Smooth muscle cell (in vitro differentiated cells): Measurements from ENCODE around the gene NR6A1. TPM values are rescaled to one million over a fixed set of nuclear protein-coding genes. Genes with fewer than 3 reads are reported as not detected.

ENCODE experiments used
- DNase-seq: peaks from one replicate; lab custom pipeline; 2025; ENCODE audit not compliant: unreplicated experiment; lab: John Stamatoyannopoulos, UW
- H2AFZ ChIP-seq: fragments of 200-600 bp; sonication (generic); 2 replicates; pipeline ENCODE4 v1.6.0; 2016; ENCODE audit warnings: antibody characterized with exemption, low read depth, mild to moderate bottlenecking
- H3F3A ChIP-seq: fragments of 200-600 bp; sonication (generic); 2 replicates; pipeline ENCODE4 v1.6.0; 2017; ENCODE audit warnings: antibody characterized with exemption, low read depth
- H3K27ac ChIP-seq: fragments of 200-600 bp; sonication (generic); 2 replicates; pipeline ENCODE4 v1.5.1; 2016; ENCODE audit warnings: low read depth, mild to moderate bottlenecking
- H3K27me3 ChIP-seq: fragments of 200-600 bp; sonication (generic); 2 replicates; pipeline ENCODE4 v1.6.1; 2016; ENCODE audit warnings: low read depth, mild to moderate bottlenecking
- H3K36me3 ChIP-seq: fragments of 200-600 bp; sonication (generic); 2 replicates; pipeline ENCODE4 v1.5.1; 2016; ENCODE audit warnings: low read depth
- H3K4me1 ChIP-seq: fragments of 200-600 bp; sonication (generic); 2 replicates; pipeline ENCODE4 v1.5.1; 2016; ENCODE audit warnings: low read depth
- H3K4me2 ChIP-seq: fragments of 200-600 bp; sonication (generic); 2 replicates; pipeline ENCODE4 v1.6.0; 2016; ENCODE audit warnings: mild to moderate bottlenecking
- H3K4me3 ChIP-seq: fragments of 200-600 bp; sonication (generic); 2 replicates; pipeline ENCODE4 v1.5.1; 2016; ENCODE audit warnings: mild to moderate bottlenecking
- H3K79me2 ChIP-seq: fragments of 200-600 bp; sonication (generic); 2 replicates; pipeline ENCODE4 v1.6.0; 2016; ENCODE audit warnings: low read depth, mild to moderate bottlenecking
- H3K9ac ChIP-seq: fragments of 200-600 bp; sonication (generic); 2 replicates; pipeline ENCODE4 v1.6.0; 2016; ENCODE audit warnings: low read depth
- H3K9me3 ChIP-seq: fragments of 200-600 bp; sonication (generic); replicated peaks from 2 replicates; pipeline ENCODE4 v1.5.1; 2016; ENCODE audit warnings: low read depth
- H4K20me1 ChIP-seq: fragments of 200-600 bp; sonication (generic); 2 replicates; pipeline ENCODE4 v1.6.0; 2016; ENCODE audit warnings: low read depth
- CTCF ChIP-seq: fragments of 200-600 bp; sonication (generic); IDR thresholded peaks from 2 replicates; pipeline ENCODE4 v1.5.1; 2017; ENCODE audit warnings: borderline replicate concordance, mild to moderate bottlenecking, antibody characterized with exemption; ENCODE audit not compliant: insufficient read depth, poor library complexity, severe bottlenecking
- WGBS: methylation state at CpG from one replicate; pipeline ENCODE4 v1.1.7; 2016; ENCODE audit warnings: low lambda C conversion rate; 5-methylcytosine and 5-hydroxymethylcytosine counted together
- polyA plus RNA-seq: library from polyadenylated mRNA; unstranded; fragments of >200 nt; fragmentation: Nextera tagmentation; extraction: Ambion mirVana; gene quantifications from 2 replicates; pipeline ENCODE4 v1.2.1, GENCODE V29; 2016
- total RNA-seq: library from RNA; depleted of rRNA; stranded (reverse); fragments of >200 nt; gene quantifications from 2 replicates; pipeline ENCODE4 v1.2.3, GENCODE V29; 2014

NR6A1 gene
- total and polyA plus RNA-seq, 2 experiments from 2014 or later, result 0.17 to 0.31 TPM

DNA sequence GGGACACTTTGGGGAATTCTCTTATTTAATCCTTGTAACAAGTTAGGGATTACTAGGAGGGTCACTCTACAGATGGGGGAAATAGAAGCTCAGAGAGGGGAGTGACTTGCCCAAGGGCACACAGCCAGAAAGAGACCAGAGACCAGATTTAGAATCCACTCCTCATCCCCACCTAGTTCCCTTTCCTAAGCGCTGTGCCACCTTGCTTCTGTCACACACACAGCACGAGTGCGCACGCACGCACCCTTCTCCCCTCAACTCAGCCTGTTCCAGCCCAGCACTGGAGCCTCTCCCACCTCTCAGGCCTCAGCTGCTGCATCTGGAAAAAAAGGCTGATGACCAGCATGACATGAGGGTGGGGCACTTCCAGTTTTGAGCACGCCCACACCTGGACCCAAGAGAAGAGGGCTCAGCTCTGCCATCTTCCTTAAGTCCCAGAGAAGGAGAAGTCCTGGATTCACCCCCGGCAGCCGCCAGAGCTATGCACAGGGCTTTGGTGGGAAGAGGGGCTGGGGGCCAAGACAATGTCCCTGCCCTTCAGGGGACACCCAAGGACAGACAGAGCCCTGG lies 282.4 kb downstream of the NR6A1 start:
- Histone ChIP-seq H3K27me3 (peaks cover 28% of the 10 kb centered on the region), H3K4me1 (peaks cover 31% of the 10 kb centered on the region), H3K36me3 (no peaks in the 10 kb centered on the region), H4K20me1 (no peaks in the 10 kb centered on the region), H3K79me2 (no peaks in the 10 kb centered on the region), H3K4me2 (no peak overlapping the region), H3K4me3 (no peak overlapping the region), H3F3A (no peaks in the 10 kb centered on the region), H3K9me3 (no peaks in the 10 kb centered on the region), H3K27ac (no peak overlapping the region), H2AFZ (no peak overlapping the region), H3K9ac (no peak overlapping the region)
- 95% methylated on average over 8 of the region's 8 CpGs for WGBS
- DNase-seq, result no peak
- no peak for TF ChIP-seq CTCF

- H3K9me3 ChIP-seq, result no peaks in the 10 kb centered on the region
- no peak overlapping the region for H3K4me2 ChIP-seq
- no peak for TF ChIP-seq CTCF
- no peak overlapping the region for H2AFZ ChIP-seq
- peaks cover 28% of the 10 kb centered on the region for H3K27me3 ChIP-seq
- H3K4me1 ChIP-seq, result peaks cover 31% of the 10 kb centered on the region
- no peak overlapping the region for H3K27ac ChIP-seq
- no peaks in the 10 kb centered on the region for H3K79me2 ChIP-seq
- no peak overlapping the region for H3K9ac ChIP-seq
- H3K4me3 ChIP-seq, result no peak overlapping the region
- WGBS, result 46% methylated on average over 37 of the region's 40 CpGs
- no peak for DNase-seq
- no peaks in the 10 kb centered on the region for H4K20me1 ChIP-seq
- no peaks in the 10 kb centered on the region for H3F3A ChIP-seq
- H3K36me3 ChIP-seq, result no peaks in the 10 kb centered on the region
Observed at GRCh38 chr9:124487260-124488182, 283.6 kb downstream of the NR6A1 start.

GRCh38 chr9:124486778-124487259 lies 284.3 kb downstream of the NR6A1 start:
- Histone ChIP-seq H3K9me3 (no peaks in the 10 kb centered on the region), H4K20me1 (no peaks in the 10 kb centered on the region), H2AFZ (no peak overlapping the region), H3K9ac (no peak overlapping the region), H3K4me2 (no peak overlapping the region), H3K27ac (no peak overlapping the region), H3F3A (no peaks in the 10 kb centered on the region), H3K36me3 (no peaks in the 10 kb centered on the region), H3K4me3 (no peak overlapping the region), H3K27me3 (peaks cover 28% of the 10 kb centered on the region), H3K79me2 (no peaks in the 10 kb centered on the region), H3K4me1 (peaks cover 31% of the 10 kb centered on the region)
- no peak for TF ChIP-seq CTCF
- DNase-seq, result no peak
- WGBS, result 72% methylated on average over 17 of the region's 17 CpGs
